Brain microvascular endothelial cell (primary cell): ENCODE results near the gene KRTAP10-10.

Experiments
- DNase-seq: peaks from one replicate; pipeline ENCODE4 v3.0.0-alpha.2; 2020
- H3K27ac ChIP-seq: fragments of 250-450 bp; sonication (Bioruptor Pico); 2 replicates; pipeline ENCODE4 v1.5.1; 2020; ENCODE audit warnings: mild to moderate bottlenecking, moderate library complexity
- H3K27me3 ChIP-seq: fragments of 250-450 bp; sonication (Bioruptor Pico); replicated peaks from 2 replicates; pipeline ENCODE4 v1.5.1; 2020; ENCODE audit warnings: mild to moderate bottlenecking
- H3K36me3 ChIP-seq: fragments of 250-450 bp; sonication (Bioruptor Pico); replicated peaks from 2 replicates; pipeline ENCODE4 v1.5.1; 2020; ENCODE audit warnings: mild to moderate bottlenecking
- H3K4me3 ChIP-seq: 2 replicates; pipeline ENCODE4 v1.5.1; 2011; ENCODE audit warnings: low read depth, mild to moderate bottlenecking, control low read depth, low read length, moderate library complexity
- CTCF ChIP-seq: IDR thresholded peaks from 2 replicates; pipeline ENCODE4 v1.5.1; 2011; ENCODE audit warnings: low read depth, mild to moderate bottlenecking, moderate library complexity, low read length, control low read depth, inconsistent platforms; ENCODE audit errors: missing control alignments
- in situ Hi-C: cut with HindIII; loops from 2 replicates; pipeline ENCODE4 v1.10.0; 2017; ENCODE audit warnings: low sequenced_read_pairs, low pct_ligation_motif_present

KRTAP10-10 gene

GRCh38 chr21:44592446-44593311 is 44.5 kb upstream of the KRTAP10-10 start, which contains the start of gene KRTAP10-6:
KRTAP10-6 (minus strand) TSS chr21:44592505; CDS start chr21:44592484, 21 bp downstream.
- DNase-seq = no peak
- no peak for TF ChIP-seq CTCF
- Histone ChIP-seq H3K27me3 (peaks cover 11% of the 10 kb centered on the region), H3K27ac (no peak within 1 kb of the TSS), H3K4me3 (no peak within 1 kb of the TSS), H3K36me3 (no peaks in the 10 kb centered on the region)
- in situ Hi-C loops = no loop called here

GRCh38 chr21:44593598-44594405 is 43.4 kb upstream of the KRTAP10-10 start:
- no peak overlapping the region for H3K4me3 ChIP-seq
- no peaks in the 10 kb centered on the region for H3K36me3 ChIP-seq
- H3K27ac ChIP-seq = no peak overlapping the region
- TF ChIP-seq CTCF = no peak
- DNase-seq = no peak
- in situ Hi-C loops = no loop called here
- peaks cover 13% of the 10 kb centered on the region for H3K27me3 ChIP-seq

GRCh38 chr21:44594406-44594916 is 42.7 kb upstream of the KRTAP10-10 start:
- no peak for TF ChIP-seq CTCF
- in situ Hi-C loops = no loop called here
- DNase-seq = no peak
- Histone ChIP-seq H3K4me3 (no peak overlapping the region), H3K27me3 (peaks cover 13% of the 10 kb centered on the region), H3K36me3 (no peaks in the 10 kb centered on the region), H3K27ac (no peak overlapping the region)

- in situ Hi-C loops = no loop called here
- H3K4me3 ChIP-seq = no peak overlapping the region
- peaks cover 13% of the 10 kb centered on the region for H3K27me3 ChIP-seq
- no peak for DNase-seq
- no peaks in the 10 kb centered on the region for H3K36me3 ChIP-seq
- no peak overlapping the region for H3K27ac ChIP-seq
- no peak for TF ChIP-seq CTCF
Measured at GRCh38 chr21:44595524-44595923, 41.6 kb upstream of the KRTAP10-10 start.

- H3K27ac ChIP-seq = no peak overlapping the region
- H3K36me3 ChIP-seq = no peaks in the 10 kb centered on the region
- no peak overlapping the region for H3K4me3 ChIP-seq
- TF ChIP-seq CTCF = no peak
- in situ Hi-C loops = no loop called here
- DNase-seq = no peak
- H3K27me3 ChIP-seq = peaks cover 13% of the 10 kb centered on the region
Measured at GRCh38 chr21:44596068-44596725, 41.0 kb upstream of the KRTAP10-10 start.
